GM15510 (cell line): ENCODE results near the gene RAB3GAP1.

Source experiments
- POLR2A ChIP-seq: IDR thresholded peaks from 3 replicates; pipeline ENCODE4 v1.6.1; 2011; ENCODE audit warnings: borderline replicate concordance; ENCODE audit not compliant: insufficient read length; ENCODE audit errors: extremely low read depth

Gene RAB3GAP1

DNA sequence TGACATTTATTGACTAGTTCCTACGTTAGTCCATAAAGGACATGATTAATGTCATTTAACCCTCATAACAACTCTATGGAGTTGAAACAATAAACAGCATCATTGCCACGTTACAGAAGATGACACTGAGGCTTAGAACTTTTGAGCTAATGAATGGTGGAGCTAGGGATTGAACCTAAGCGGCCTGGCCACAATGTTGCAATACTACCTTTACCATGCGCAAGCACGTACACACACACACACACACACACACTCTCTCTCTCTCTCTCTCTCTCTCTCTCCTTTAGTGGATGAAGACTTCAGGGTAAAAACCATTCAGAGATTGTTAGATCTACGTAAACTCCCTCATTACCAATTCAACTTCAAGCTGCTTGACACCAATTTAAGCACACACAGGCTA, 4.0 kb upstream of the RAB3GAP1 start:
- TF ChIP-seq POLR2A: no peak

- TF ChIP-seq POLR2A: no peak
Observed at GRCh38 chr2:135050132-135050531, 2.0 kb upstream of the RAB3GAP1 start.

- TF ChIP-seq POLR2A: no peak
Observed at GRCh38 chr2:135050684-135051083, 1.4 kb upstream of the RAB3GAP1 start.

DNA sequence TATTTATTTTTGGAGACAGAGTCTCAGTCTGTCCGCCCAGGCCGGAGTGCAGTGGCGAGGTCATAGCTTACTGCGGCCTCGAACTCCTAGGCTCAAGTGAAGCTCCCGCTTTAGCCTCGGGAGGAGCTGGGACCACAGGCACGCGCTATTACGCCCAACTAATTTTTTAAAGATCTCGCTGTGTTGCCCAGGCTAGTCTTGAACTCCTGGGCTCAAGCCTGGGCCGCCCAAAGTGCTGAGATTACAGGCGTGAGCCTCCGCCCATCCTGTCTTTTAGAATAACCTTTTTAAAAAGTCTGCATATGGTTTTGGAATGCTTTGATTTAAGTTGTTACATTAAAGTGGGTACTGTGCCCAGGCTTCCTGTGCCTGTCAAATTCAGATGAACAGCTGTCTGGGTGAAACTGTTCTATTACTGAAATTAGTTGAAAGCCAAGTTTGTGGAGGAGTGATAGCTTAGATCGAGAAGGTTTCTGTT, 944 bp downstream of the RAB3GAP1 start:
- TF ChIP-seq POLR2A: no peak

DNA sequence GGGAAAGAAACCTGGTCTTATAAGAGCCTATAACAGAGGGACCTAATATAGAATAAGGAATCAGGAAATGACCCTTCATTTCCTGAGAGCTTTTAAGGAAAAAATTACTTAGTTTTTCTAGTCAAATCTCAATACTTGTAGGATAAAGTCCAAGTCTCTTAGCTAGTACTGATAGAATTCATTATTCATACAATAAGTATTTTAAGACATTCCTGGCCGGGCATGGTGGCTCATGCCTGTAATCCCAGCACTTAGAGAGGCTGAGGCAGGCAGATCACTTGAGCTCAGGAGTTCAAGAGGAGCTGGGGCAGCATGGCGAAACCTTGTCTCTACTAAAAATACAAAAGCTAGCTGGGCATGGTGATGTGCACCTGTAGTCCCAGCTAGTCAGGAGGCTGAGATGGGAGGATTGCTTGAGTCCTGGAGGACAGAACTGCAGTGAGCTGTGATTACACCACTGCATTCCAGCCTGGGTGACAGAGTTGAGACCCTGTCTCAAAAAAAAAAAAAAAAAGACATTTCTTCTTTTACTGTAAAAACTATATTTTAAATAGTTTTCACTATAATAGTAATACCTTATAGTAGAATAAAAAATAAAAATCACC, 3.2 kb downstream of the RAB3GAP1 start:
- no peak for TF ChIP-seq POLR2A

DNA sequence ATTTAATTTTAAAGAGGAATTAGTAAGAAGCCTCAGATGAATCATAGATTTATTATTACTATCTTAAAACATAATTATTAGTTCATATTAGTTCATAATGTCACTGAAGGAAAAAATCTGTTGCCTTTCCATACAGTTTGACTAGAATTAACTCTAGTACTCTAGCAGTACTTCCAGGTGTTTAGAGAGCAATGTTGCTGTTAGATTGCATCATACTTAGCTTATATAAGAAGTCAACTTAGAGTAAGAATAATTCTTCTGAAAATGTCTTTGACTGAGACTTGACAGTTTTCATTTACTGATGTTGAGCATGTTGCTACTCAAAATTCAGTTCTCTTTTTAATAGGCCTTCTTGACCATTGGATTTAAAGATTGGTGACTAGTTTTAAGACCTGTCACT, 4.7 kb downstream of the RAB3GAP1 start:
- no peak for TF ChIP-seq POLR2A

DNA sequence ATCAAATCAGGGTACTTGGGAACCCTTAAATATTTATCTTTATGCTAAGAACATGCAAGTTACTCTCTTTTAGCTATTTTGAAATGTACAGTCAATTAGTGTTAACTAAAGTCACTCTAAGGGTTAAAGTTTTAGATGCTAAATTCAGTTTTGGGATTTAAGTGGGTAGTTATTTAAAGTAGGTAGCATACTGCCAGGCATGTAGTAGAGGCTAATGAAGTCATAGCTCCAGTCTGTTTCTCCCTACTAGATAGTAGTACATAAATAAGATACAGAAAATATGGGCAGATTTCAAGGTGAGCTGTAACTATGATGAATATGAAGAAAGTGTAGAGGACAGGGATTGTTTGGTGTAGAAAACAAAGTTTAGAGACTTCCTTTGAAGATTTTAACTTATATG, 7.5 kb downstream of the RAB3GAP1 start:
- no peak for TF ChIP-seq POLR2A

DNA sequence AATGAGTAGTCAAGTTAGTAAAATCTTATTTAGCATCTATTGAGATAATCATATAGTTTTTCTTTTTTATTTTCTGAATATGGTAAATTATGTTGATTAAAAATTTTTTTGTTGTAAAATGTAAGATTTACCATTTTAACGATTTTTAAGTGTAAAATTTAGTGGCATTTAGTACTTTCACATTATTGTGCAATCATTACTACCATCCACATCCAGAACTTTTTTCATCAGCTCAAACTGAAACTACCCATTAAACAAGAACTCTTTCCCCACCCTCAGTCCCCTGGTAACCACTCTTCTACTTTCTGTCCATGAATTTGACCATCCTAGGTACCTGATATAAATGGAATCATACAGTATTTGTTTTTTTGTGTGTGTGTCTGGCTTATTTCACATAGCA, 11.1 kb downstream of the RAB3GAP1 start:
- no peak for TF ChIP-seq POLR2A

DNA sequence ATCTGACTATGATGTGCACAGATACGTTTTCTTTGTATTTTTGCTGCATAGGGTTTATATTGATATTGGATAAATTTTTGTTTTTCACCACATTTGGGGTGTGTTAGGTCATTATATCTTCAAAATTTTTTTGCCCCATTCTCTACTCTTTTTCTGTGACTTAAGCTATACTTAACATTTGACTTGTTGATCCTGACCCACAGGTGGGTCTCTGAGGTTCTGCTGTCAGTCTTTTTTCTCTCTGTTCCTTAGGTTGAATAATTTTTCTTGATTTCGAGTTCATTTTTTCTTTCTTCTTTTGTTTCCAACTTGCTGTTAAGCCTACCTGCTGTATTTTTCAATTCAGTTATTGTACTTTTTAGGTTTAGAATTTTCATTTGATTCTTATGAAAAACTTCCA, 12.1 kb downstream of the RAB3GAP1 start:
- TF ChIP-seq POLR2A: no peak

GRCh38 chr2:135066710-135067109, 14.6 kb downstream of the RAB3GAP1 start:
- TF ChIP-seq POLR2A: no peak

GRCh38 chr2:135072125-135072997, 20.3 kb downstream of the RAB3GAP1 start:
- no peak for TF ChIP-seq POLR2A

DNA sequence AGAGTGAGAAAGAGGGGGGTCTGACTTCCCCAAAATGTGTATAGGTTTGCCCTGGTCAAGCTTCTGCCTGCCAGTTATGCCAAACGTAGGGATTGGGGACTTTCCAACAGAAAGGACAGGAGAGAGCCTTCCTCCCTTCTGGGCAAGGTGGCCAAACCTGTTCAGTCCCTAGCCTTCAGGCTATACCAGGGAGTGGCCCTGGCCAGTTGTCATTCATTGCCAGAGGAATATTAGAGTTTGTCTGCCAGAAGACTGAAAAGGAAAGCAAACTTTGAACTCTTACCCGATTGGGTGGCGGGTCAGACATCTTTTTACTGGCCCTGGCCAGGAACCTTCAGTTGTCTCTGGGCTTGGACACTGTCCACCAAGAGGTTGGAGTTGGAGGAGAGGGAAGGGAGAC, 22.1 kb downstream of the RAB3GAP1 start:
- TF ChIP-seq POLR2A: no peak

DNA sequence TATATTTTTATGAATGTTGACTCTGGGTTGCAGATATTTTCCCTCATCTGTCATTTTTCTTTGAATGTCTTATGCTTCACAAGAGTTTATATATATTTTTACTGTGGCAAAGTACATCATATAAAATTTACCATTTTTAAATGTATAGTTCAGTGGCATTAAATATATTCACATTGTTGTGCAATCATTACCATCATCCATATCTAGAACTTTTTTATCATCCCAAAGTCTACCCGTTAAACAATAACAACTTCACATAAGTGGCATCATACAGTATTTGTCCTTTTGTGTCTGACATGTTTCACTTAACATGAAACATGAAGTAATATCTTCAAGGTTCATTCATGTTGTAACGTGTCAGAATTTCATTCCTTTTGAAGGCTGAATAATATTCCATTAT, 24.5 kb downstream of the RAB3GAP1 start:
- TF ChIP-seq POLR2A: no peak

DNA sequence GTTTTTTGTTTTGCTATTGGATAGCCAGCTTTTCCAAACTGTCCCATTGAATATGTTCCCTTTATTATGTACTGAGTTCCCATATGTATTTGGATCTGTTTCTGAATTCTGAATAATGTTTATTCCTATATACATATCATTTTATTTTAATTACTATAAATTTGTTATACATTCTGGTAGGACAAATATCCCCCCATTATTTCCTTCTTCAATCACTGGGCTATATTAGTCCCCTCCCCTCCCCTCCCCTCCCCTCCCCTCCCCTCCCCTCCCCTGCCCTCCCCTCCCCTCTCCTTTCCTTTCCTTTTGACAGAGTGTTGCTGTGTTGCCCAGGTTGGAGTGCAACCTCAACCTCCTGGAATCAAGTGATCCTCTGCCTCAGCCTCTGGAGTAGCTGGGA, 26.3 kb downstream of the RAB3GAP1 start:
- TF ChIP-seq POLR2A: no peak

GRCh38 chr2:135086222-135086621, 34.1 kb downstream of the RAB3GAP1 start:
- TF ChIP-seq POLR2A: no peak

DNA sequence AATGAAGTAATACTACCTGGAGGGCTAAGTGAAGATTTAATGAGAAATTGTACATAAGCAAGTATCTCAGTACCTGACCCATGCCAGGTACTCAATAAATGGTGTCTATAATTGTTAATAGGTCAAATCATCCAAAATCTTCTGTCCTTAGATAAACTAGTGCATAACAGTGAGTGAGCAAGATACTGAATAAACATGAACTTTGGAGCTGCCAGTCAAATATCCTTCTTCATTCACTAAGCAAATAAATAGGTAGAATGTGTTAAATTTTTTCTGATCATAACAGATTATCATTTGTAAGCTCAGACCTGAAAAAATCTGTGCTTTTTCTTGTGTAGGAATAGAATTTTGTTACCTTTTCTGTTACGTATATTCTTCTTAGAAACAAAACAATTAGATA, 39.6 kb downstream of the RAB3GAP1 start:
- no peak for TF ChIP-seq POLR2A
